Measurements from ENCODE around the gene CTNNA3. TPM values are rescaled to one million over a fixed set of nuclear protein-coding genes. Genes with fewer than 3 reads are reported as not detected.

CTNNA3 gene
- polyA plus RNA-seq, 1 experiment = 0.26 TPM

DNA sequence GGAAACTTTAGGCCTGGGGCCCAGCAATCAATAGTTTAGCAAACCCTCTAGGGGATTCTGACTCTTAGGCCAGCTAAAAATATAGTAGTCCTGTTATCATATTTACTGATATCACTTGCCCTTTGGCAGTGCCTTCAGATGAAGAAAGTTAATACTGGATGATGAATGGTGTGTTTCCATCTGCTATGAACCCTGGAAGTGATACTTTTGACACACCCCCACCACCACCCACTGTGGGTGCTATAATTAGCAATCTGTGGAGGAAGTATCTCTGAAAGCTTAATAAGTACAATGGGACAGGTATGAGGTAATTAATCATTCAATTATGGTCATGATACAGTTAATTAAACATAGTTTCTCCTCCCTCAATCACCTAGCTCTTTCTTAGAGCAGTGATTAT lies 860.6 kb downstream of the CTNNA3 start:
- CTCF ChIA-PET = interaction anchor here (1.7 kb wide), 1 partner anchor 90 kb away, joined by 4 read pairs; the partner anchor contains the start of gene LRRTM3
- no peak for TF ChIP-seq CTCF (IDR thresholded peaks at IDR 0.05; ENCODE audit: low read depth, low read length)
- Histone ChIP-seq H3K27ac (ENCODE audit: low read depth, low read length) (no peak overlapping the region), H3K9me3 (ENCODE audit: control insufficient read depth, insufficient read depth, low read length) (no peaks in the 10 kb centered on the region), H3K27me3 (ENCODE audit: control insufficient read depth, insufficient read depth, low read length) (no peaks in the 10 kb centered on the region), H3K4me3 (ENCODE audit: low read depth, low read length) (no peak overlapping the region)
- POLR2A ChIA-PET = no interaction called here
- DNase-seq (ENCODE audit: low read depth, low spot score) = no peak

DNA sequence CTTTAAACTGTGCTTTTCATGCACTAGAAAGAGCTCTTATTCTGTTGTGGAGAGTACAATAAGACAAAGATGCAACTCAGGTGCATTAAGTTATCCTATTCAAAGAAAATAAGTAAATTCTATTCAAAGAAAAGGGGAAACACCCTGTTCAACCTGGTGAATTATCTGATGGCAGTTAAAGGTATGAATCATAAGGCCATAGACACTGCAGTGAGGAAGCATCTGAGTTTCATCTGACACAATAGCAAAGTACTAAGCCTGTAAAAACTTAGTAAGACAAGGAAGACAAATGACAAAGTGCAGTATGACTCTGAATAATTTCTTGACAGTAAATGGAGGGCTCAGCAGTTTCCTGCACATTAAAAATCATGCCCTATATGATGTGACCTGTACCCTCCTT lies 861.2 kb downstream of the CTNNA3 start:
- DNase-seq (ENCODE audit: low read depth, low spot score) = no peak
- POLR2A ChIA-PET = no interaction called here
- Histone ChIP-seq H3K27ac (ENCODE audit: low read depth, low read length) (no peak overlapping the region), H3K4me3 (ENCODE audit: low read depth, low read length) (no peak overlapping the region), H3K9me3 (ENCODE audit: control insufficient read depth, insufficient read depth, low read length) (no peaks in the 10 kb centered on the region), H3K27me3 (ENCODE audit: control insufficient read depth, insufficient read depth, low read length) (no peaks in the 10 kb centered on the region)
- CTCF ChIA-PET = no interaction called here
- no peak for TF ChIP-seq CTCF (IDR thresholded peaks at IDR 0.05; ENCODE audit: low read depth, low read length)

DNA sequence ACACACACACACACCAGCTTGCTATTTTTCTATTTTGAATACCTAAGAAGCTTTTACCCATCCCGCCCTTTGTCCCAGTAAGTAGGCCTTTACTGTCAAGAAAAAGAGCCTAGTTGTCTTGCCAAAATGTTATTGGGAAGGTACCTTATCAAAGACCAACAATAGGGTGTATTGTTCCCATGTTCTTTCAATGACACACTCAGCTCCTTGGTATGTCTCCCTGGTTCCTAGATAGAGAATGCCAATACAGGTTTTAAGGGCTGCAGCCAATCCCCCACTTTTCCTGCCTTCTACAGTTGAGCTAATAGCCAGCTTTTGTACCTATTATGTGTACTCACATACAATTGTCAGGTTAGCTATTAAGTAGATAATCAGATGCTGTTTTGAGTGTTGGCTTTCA lies 862.1 kb downstream of the CTNNA3 start:
- no peak overlapping the region for H3K27ac ChIP-seq (ENCODE audit: low read depth, low read length)
- ChIA-PET CTCF (no interaction called here), POLR2A (no interaction called here)
- no peaks in the 10 kb centered on the region for H3K27me3 ChIP-seq (ENCODE audit: control insufficient read depth, insufficient read depth, low read length)
- no peak for TF ChIP-seq CTCF (IDR thresholded peaks at IDR 0.05; ENCODE audit: low read depth, low read length)
- no peak overlapping the region for H3K4me3 ChIP-seq (ENCODE audit: low read depth, low read length)
- no peak for DNase-seq (ENCODE audit: low read depth, low spot score)
- H3K9me3 ChIP-seq (ENCODE audit: control insufficient read depth, insufficient read depth, low read length) = no peaks in the 10 kb centered on the region

DNA sequence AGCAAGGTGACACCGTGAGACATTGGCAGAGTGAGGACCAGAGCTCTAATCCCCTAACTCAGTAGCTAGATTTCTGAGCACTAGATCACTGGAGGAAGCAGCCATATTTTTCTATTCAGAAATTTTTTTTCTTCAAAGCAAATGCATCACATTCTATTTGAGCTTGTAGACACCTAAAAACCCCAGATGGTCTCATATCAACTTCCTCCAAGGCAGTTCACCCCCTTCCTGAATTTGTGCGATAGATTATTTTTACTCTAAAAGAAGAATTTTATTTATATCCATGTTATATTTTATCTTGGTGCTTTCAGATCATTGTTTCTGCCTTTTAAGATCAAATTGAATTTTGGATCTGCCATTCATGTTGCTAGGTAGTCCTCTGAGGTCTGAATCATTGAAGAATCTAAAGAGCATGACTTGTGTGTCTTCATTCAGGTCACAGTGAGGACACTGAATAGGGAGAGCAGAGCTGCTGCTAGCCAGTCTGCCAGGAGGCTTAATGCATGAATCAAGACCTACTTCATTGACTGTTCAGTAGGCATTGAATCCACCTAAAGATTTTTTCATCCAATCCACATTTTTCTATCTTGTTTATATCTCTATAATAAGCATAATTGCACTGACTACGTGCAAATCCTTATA lies 863.1 kb downstream of the CTNNA3 start:
- Histone ChIP-seq H3K27me3 (ENCODE audit: control insufficient read depth, insufficient read depth, low read length) (no peaks in the 10 kb centered on the region), H3K4me3 (ENCODE audit: low read depth, low read length) (no peak overlapping the region), H3K9me3 (ENCODE audit: control insufficient read depth, insufficient read depth, low read length) (no peaks in the 10 kb centered on the region), H3K27ac (ENCODE audit: low read depth, low read length) (no peak overlapping the region)
- POLR2A ChIA-PET = no interaction called here
- TF ChIP-seq CTCF (IDR thresholded peaks at IDR 0.05; ENCODE audit: low read depth, low read length) = no peak
- no peak for DNase-seq (ENCODE audit: low read depth, low spot score)
- CTCF ChIA-PET = no interaction called here

DNA sequence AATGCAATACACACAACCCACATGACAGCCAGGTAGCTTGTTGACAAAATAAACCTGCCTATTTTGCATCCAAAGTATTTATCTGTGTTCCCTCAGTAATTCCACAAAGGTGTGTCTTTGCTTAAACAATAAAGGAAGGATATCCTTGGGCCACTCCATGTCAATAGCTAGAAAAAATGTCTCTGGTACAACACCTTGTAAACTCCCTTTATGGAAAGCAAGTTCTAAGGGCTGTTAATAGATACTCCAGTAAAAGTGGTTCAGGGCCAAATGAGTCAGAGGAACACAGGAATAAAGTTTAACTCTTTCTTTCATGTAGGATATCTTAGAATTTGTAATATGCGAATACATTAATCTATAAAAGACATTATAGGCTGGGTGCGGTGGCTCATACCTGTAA lies 867.0 kb downstream of the CTNNA3 start:
- CTCF ChIA-PET = no interaction called here
- no peak for TF ChIP-seq CTCF (IDR thresholded peaks at IDR 0.05; ENCODE audit: low read depth, low read length)
- Histone ChIP-seq H3K9me3 (ENCODE audit: control insufficient read depth, insufficient read depth, low read length) (no peaks in the 10 kb centered on the region), H3K4me3 (ENCODE audit: low read depth, low read length) (no peak overlapping the region), H3K27me3 (ENCODE audit: control insufficient read depth, insufficient read depth, low read length) (no peaks in the 10 kb centered on the region), H3K27ac (ENCODE audit: low read depth, low read length) (no peak overlapping the region)
- no peak for DNase-seq (ENCODE audit: low read depth, low spot score)
- POLR2A ChIA-PET = no interaction called here
